Skeletal muscle satellite cell (primary cell): Measurements from ENCODE around the gene RB1.

Experiments
- H3K27me3 ChIP-seq: 2 replicates; pipeline ENCODE4 v1.7.0; 2013; ENCODE audit warnings: low read length; ENCODE audit not compliant: control insufficient read depth, insufficient read depth
- H3K36me3 ChIP-seq: 2 replicates; pipeline ENCODE4 v1.7.0; 2013; ENCODE audit warnings: mild to moderate bottlenecking, control low read depth, low read length; ENCODE audit not compliant: insufficient read depth
- H3K4me1 ChIP-seq: 2 replicates; pipeline ENCODE4 v1.7.0; 2013; ENCODE audit warnings: low read length; ENCODE audit not compliant: control insufficient read depth, insufficient read depth
- H3K4me2 ChIP-seq: 2 replicates; pipeline ENCODE4 v1.7.0; 2013; ENCODE audit warnings: mild to moderate bottlenecking, low read length
- H3K4me3 ChIP-seq: 2 replicates; pipeline ENCODE4 v1.7.0; 2013; ENCODE audit warnings: low read length
- H3K9ac ChIP-seq: 2 replicates; pipeline ENCODE4 v1.7.0; 2013; ENCODE audit warnings: mild to moderate bottlenecking, low read depth, low read length, moderate library complexity
- H3K9me3 ChIP-seq: replicated peaks from 2 replicates; pipeline ENCODE4 v1.7.0; 2013; ENCODE audit warnings: mild to moderate bottlenecking, control low read depth, low read length

The RB1 gene

GRCh38 chr13:48476686-48477085 lies 173.1 kb downstream of the RB1 start:
- Histone ChIP-seq H3K4me2 (no peak overlapping the region), H3K9ac (no peak overlapping the region), H3K36me3 (peaks cover 3% of the 10 kb centered on the region), H3K4me1 (peaks cover 11% of the 10 kb centered on the region), H3K4me3 (no peak overlapping the region), H3K27me3 (no peaks in the 10 kb centered on the region), H3K9me3 (no peaks in the 10 kb centered on the region)

DNA sequence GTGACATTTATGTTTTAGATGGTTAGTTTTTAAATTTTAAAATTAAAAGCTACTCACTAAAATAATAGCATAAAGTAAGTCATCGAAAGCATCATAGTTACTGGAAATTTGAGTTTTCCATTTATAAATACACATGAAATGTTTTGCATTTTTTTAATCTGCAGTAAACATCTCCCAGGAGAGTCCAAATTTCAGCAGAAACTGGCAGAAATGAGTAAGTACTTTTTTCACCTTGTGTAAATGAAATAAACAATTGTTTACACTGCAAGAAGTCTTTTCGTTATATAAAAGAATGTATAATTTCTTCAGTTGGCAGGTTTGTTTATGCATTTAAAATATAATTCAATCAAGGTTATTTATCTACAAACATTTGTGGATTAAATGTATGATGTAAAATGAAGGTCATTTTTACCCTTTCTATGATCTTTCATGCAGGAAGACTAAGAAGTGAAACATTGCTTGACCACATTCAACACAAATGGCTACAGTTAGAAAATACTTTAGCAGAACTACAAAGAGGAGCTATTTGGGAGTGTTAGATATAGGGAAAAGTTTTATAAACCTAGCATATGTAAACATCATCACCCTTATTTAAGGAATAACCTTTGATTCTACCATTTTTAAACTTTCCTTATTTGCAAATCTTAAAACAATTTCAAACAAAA lies 173.8 kb downstream of the RB1 start:
- H3K9me3 ChIP-seq: no peaks in the 10 kb centered on the region
- H3K27me3 ChIP-seq: no peaks in the 10 kb centered on the region
- no peak overlapping the region for H3K9ac ChIP-seq
- H3K36me3 ChIP-seq: no peaks in the 10 kb centered on the region
- no peak overlapping the region for H3K4me2 ChIP-seq
- peaks cover 11% of the 10 kb centered on the region for H3K4me1 ChIP-seq
- no peak overlapping the region for H3K4me3 ChIP-seq

GRCh38 chr13:48478391-48478790 lies 174.8 kb downstream of the RB1 start:
- Histone ChIP-seq H3K9ac (no peak overlapping the region), H3K4me2 (no peak overlapping the region), H3K4me1 (peaks cover 11% of the 10 kb centered on the region), H3K36me3 (peaks cover 3% of the 10 kb centered on the region), H3K27me3 (no peaks in the 10 kb centered on the region), H3K9me3 (no peaks in the 10 kb centered on the region), H3K4me3 (no peak overlapping the region)

- Histone ChIP-seq H3K4me3 (no peak overlapping the region), H3K4me2 (no peak overlapping the region), H3K36me3 (peaks cover 3% of the 10 kb centered on the region), H3K27me3 (no peaks in the 10 kb centered on the region), H3K4me1 (peaks cover 3% of the 10 kb centered on the region), H3K9me3 (no peaks in the 10 kb centered on the region), H3K9ac (no peak overlapping the region)
These were observed 180.0 kb downstream of the RB1 start for GRCh38 chr13:48483575-48483974.

DNA sequence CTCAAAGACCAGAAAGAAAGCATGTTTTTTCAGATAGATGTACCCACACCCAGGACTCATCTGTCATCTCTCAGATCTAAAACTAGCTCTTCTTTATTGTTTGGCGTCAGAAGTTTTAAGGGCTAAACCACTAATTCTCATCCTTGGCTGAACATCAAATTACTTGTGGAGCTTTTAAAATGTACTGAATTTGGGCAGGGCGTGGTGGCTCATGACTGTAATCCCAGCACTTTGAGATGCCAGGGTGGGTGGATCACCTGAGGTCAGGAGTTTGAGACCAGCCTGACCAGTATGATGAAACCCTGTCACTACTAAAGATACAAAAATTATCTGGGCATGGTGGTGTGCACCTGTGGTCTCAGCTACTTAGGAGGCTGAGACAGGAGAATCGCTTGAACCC lies 181.9 kb downstream of the RB1 start:
- Histone ChIP-seq H3K4me1 (peaks cover 5% of the 10 kb centered on the region), H3K27me3 (no peaks in the 10 kb centered on the region), H3K4me3 (no peak overlapping the region), H3K4me2 (no peak overlapping the region), H3K36me3 (peaks cover 3% of the 10 kb centered on the region), H3K9me3 (no peaks in the 10 kb centered on the region), H3K9ac (no peak overlapping the region)

GRCh38 chr13:48486362-48486761 lies 182.8 kb downstream of the RB1 start:
- no peak overlapping the region for H3K4me3 ChIP-seq
- peaks cover 3% of the 10 kb centered on the region for H3K36me3 ChIP-seq
- H3K4me1 ChIP-seq: peaks cover 9% of the 10 kb centered on the region
- H3K4me2 ChIP-seq: no peak overlapping the region
- H3K9me3 ChIP-seq: no peaks in the 10 kb centered on the region
- H3K27me3 ChIP-seq: no peaks in the 10 kb centered on the region
- H3K9ac ChIP-seq: no peak overlapping the region

- H3K9me3 ChIP-seq: no peaks in the 10 kb centered on the region
- H3K36me3 ChIP-seq: peaks cover 3% of the 10 kb centered on the region
- H3K4me1 ChIP-seq: peaks cover 13% of the 10 kb centered on the region
These were observed 183.3 kb downstream of the RB1 start for GRCh38 chr13:48486836-48487235.

DNA sequence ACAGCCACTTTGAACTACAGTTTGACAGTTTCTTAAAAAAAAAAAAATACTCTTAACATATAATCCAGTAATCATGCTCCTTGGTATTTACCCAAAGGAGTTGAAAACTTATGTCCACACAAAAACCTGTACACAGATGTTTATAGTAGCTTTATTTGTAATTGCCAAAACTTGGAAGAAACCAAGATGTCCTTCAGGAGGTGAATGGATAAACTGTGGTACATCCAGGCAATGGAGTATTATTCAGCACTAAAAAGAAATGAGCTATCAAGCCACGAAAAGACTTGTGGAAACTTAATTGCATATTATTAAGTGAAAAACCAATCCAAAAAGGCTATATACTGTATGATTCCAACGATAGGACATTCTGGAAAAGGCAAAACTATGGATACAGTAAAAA lies 184.4 kb downstream of the RB1 start:
- Histone ChIP-seq H3K4me1 (peaks cover 24% of the 10 kb centered on the region), H3K27me3 (no peaks in the 10 kb centered on the region), H3K36me3 (peaks cover 2% of the 10 kb centered on the region), H3K9ac (no peak overlapping the region), H3K4me3 (no peak overlapping the region), H3K4me2 (no peak overlapping the region), H3K9me3 (no peaks in the 10 kb centered on the region)

More at GRCh38 chr13:48486836-48487235, 183.3 kb downstream of the RB1 start:
- Histone ChIP-seq H3K4me2 (no peak overlapping the region), H3K27me3 (no peaks in the 10 kb centered on the region), H3K9ac (no peak overlapping the region), H3K4me3 (no peak overlapping the region)

- Histone ChIP-seq H3K9ac (no peak overlapping the region), H3K4me3 (no peak overlapping the region), H3K4me2 (no peak overlapping the region), H3K4me1 (peaks cover 33% of the 10 kb centered on the region), H3K9me3 (no peaks in the 10 kb centered on the region), H3K36me3 (no peaks in the 10 kb centered on the region), H3K27me3 (no peaks in the 10 kb centered on the region)
These were observed 185.4 kb downstream of the RB1 start for GRCh38 chr13:48488995-48489394.

GRCh38 chr13:48489666-48490065 lies 186.1 kb downstream of the RB1 start:
- H3K4me1 ChIP-seq: peaks cover 37% of the 10 kb centered on the region

DNA sequence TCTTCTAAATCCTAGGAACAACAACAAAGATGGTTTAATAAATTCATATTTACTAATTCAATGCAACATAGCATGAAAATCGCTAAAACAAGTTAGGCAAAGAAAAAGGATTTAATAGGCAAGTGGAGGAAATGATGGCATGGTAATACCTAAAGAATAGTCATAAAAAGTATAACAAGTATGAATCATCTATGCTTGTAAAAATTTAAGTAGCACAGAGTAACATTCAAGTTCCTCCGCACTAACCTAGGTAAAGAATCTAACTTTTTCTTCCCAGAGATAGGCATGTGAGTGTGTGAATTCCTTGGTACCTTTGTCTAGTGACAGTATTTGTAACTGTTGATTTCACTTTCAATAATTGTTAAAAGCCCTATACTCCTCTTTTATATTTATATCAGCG lies 186.7 kb downstream of the RB1 start:
- Histone ChIP-seq H3K36me3 (no peaks in the 10 kb centered on the region), H3K4me3 (no peak overlapping the region), H3K9me3 (no peaks in the 10 kb centered on the region), H3K4me1 (peaks cover 38% of the 10 kb centered on the region), H3K27me3 (no peaks in the 10 kb centered on the region), H3K4me2 (no peak overlapping the region), H3K9ac (no peak overlapping the region)

More at GRCh38 chr13:48489666-48490065, 186.1 kb downstream of the RB1 start:
- Histone ChIP-seq H3K9ac (no peak overlapping the region), H3K36me3 (no peaks in the 10 kb centered on the region), H3K4me2 (no peak overlapping the region), H3K27me3 (no peaks in the 10 kb centered on the region), H3K9me3 (no peaks in the 10 kb centered on the region), H3K4me3 (no peak overlapping the region)

DNA sequence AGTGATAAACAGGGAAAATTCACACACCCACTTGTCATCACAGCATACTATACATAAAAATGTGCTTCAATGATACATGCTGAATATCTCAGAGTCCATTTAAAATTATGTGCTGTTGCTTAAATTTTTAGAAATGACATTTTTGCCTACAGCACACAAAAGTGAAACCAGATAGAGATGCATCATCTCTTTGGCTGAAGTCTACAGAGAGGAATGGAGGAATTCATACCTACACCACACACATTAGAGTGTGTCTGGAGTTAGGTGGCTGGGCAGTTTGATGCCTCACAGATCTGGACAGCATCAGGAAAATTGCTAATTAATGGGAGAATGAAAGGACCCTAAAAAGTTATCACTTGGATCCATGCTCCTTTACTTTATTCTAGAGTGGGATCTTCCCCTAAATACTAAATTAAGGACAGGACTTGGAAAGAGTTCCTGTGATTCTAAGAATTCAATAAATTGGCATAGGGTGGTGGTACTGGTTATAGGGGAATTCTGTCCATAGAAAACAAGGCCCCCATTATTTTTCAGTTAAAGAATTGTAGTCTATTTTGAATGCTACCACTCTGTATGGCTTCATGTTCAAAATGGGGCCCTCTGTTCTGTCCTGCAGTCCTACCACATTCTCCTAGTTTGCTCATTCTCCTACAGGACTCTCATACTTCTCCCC lies 188.0 kb downstream of the RB1 start:
- Histone ChIP-seq H3K4me2 (peak overlapping the region; percentile 72), H3K9ac (peak overlapping the region; percentile 32), H3K4me3 (no peak overlapping the region), H3K4me1 (peaks cover 38% of the 10 kb centered on the region), H3K27me3 (no peaks in the 10 kb centered on the region), H3K36me3 (no peaks in the 10 kb centered on the region), H3K9me3 (no peaks in the 10 kb centered on the region)
